CD4-positive, alpha-beta T cell treated with Interleukin-4 for 1 hour (primary cell): Measurements from ENCODE around the gene TENT4B.

Experiments used
- DNase-seq, 2 donors: peaks; one replicate each; pipeline ENCODE4 v3.0.0-alpha.2; 2020 to 2022

The TENT4B gene

GRCh38 chr16:50273382-50273690, 120.2 kb downstream of the TENT4B start:
- DNase-seq, result no peak

- DNase-seq, result peak; percentile 44 to 71
Measured at GRCh38 chr16:50273888-50274325, 120.8 kb downstream of the TENT4B start.

GRCh38 chr16:50274326-50275097, 121.4 kb downstream of the TENT4B start:
- peak; percentile 64 to 65 for DNase-seq

GRCh38 chr16:50275098-50275415, 122.0 kb downstream of the TENT4B start:
- no peak for DNase-seq

GRCh38 chr16:50275428-50276325, 122.6 kb downstream of the TENT4B start:
- DNase-seq, result no peak

GRCh38 chr16:50276326-50276640, 123.2 kb downstream of the TENT4B start:
- no peak for DNase-seq

- no peak for DNase-seq
Measured at GRCh38 chr16:50276801-50277555, 123.9 kb downstream of the TENT4B start.

- no peak for DNase-seq
Measured at GRCh38 chr16:50278251-50278650, 125.1 kb downstream of the TENT4B start.

GRCh38 chr16:50279504-50279865, 126.4 kb downstream of the TENT4B start:
- DNase-seq, result no peak

GRCh38 chr16:50280932-50281331, 127.8 kb downstream of the TENT4B start:
- DNase-seq, result no peak
